T-helper 17 cell (primary cell): ENCODE measurements around the gene F10. TPM values are rescaled to one million over a fixed set of nuclear protein-coding genes. Genes with fewer than 3 reads are reported as not detected.
"Not testable (repeated sequence)": the region's sequence is repeated elsewhere in the genome, so short reads cannot be mapped to it uniquely, and the experiment has no call there.

Experiments
- ATAC-seq: fragments of 150-1000 bp; cut with Tn5 transposase; 2 replicates; pipeline ENCODE4 v1.10.0; 2021; ENCODE audit warnings: mild to moderate bottlenecking, moderate library complexity
- DNase-seq, 3 donors: peaks; one replicate each; pipeline versions ENCODE4 v3.0.0 to v3.0.0-alpha.2; 2020 to 2021
- H3K9me3 ChIP-seq: one replicate; pipeline ENCODE4 v1.7.0; 2013; ENCODE audit warnings: low read length, mild to moderate bottlenecking; ENCODE audit not compliant: control insufficient read depth, poor library complexity, severe bottlenecking
- H3K27ac Mint-ChIP-seq: one replicate; pipeline ENCODE4 v1.8.0; 2022; ENCODE audit warnings: mild to moderate bottlenecking, moderate library complexity, mixed read lengths
- H3K27me3 Mint-ChIP-seq: one replicate; pipeline ENCODE4 v1.8.0; 2022; ENCODE audit warnings: mixed read lengths
- H3K36me3 Mint-ChIP-seq: one replicate; pipeline ENCODE4 v1.8.0; 2022; ENCODE audit warnings: low read depth, mixed read lengths
- H3K4me1 Mint-ChIP-seq: one replicate; pipeline ENCODE4 v1.8.0; 2022; ENCODE audit warnings: mild to moderate bottlenecking, mixed read lengths
- H3K4me3 Mint-ChIP-seq: one replicate; pipeline ENCODE4 v1.8.0; 2022; ENCODE audit warnings: mild to moderate bottlenecking, moderate library complexity, mixed read lengths
- total RNA-seq, 4 donors: library from RNA in 2 of 4; stranded (reverse) in 2 of 4; gene quantifications; one replicate each; pipeline ENCODE4 v1.2.3 and lab custom pipeline; 2022 to 2026

F10 gene
- total RNA-seq (not detected), total RNA-seq (lab: John Stamatoyannopoulos, UW) (0 reads per million in 2 donors)

DNA sequence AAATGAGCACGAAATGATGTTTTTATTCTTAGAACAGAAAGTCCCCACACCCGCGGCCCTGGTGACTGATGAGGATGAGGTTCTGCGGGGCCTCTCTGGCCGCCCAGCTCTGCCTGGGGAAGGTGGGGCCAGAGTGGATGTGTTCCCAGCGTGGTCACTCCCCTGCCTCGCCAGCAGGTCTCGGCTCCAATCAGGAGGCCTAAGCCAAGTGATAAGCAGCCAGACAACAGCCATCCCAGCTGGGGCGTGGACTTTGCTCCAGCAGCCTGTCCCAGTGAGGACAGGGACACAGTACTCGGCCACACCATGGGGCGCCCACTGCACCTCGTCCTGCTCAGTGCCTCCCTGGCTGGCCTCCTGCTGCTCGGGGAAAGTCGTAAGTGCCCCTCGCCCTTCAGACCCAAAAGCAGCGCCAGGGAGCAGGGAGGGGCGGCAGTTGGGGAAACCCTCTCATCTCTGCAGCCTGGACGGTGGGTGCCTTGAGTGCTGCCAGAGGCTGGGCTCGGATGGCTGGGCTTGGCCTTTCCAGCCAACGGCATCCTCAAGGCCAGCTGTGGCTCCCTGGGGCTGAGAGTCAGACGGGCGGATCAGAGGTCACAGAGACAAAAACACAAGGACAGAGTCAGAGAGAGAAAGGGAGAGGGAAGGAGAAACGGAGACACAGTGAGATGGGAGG is at the start of gene F10:
Gene F10 (plus strand): TSS at position 250 of the 676 bp plus-strand sequence. CDS start 57 bp downstream, at position 307.
- Mint-ChIP-seq H3K27ac (no peak within 1 kb of the TSS), H3K27me3 (peaks cover 48% of the 10 kb centered on the region), H3K4me1 (peaks cover 4% of the 10 kb centered on the region), H3K4me3 (no peak within 1 kb of the TSS), H3K36me3 (peaks cover 7% of the 10 kb centered on the region)
- DNase-seq (no peak), ATAC-seq (no peak)
- H3K9me3 ChIP-seq = no peaks in the 10 kb centered on the region

DNA sequence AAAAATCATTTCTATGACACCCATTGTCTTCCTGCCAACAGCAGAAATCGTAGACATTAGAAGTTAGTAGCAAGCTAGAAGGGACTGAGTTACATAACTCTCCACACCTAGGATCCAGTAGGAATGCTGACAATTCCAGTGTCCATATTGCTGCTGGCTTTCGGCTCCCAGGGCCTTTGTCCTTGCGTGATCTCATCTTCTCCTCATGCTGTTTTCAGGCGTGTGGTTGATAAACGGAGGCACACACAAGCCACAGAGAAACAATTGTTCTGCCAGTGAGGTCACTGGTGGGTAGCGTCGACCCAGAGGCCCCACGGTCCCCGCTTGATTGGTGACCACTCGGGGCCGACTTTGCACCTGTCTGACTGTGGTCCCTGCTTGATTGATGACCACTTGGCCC is 48.7 kb upstream of the F10 start:
- no peak overlapping the region for H3K27ac Mint-ChIP-seq
- no peak for DNase-seq
- H3K4me3 Mint-ChIP-seq = no peak overlapping the region
- H3K4me1 Mint-ChIP-seq = no peaks in the 10 kb centered on the region
- H3K36me3 Mint-ChIP-seq = peaks cover 3% of the 10 kb centered on the region
- no peaks in the 10 kb centered on the region for H3K9me3 ChIP-seq
- no peaks in the 10 kb centered on the region for H3K27me3 Mint-ChIP-seq
- no peak for ATAC-seq

DNA sequence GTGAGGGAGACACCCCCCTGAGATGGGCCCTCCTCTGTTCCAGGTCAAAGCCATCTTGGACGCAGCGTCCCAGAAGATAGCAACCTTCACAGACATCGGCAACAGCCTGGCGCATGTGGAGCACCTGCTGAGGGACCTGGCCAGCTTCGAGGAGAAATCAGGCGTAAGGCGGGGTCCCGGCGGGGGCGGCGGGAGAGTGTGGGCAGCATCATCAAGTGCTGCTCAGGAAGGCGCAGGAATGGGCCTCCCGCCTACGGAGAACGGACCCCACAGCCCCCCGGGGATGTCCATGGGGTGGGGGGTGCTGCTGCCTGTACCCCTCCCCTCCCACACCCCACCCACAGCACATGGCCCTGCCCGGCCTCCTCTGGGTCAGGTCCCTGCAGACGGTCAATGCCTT is 48.2 kb upstream of the F10 start:
- Mint-ChIP-seq H3K27me3 (no peaks in the 10 kb centered on the region), H3K27ac (no peak overlapping the region), H3K4me3 (no peak overlapping the region), H3K36me3 (peaks cover 5% of the 10 kb centered on the region), H3K4me1 (peaks cover 1% of the 10 kb centered on the region)
- ATAC-seq (no peak), DNase-seq (no peak)
- no peaks in the 10 kb centered on the region for H3K9me3 ChIP-seq

DNA sequence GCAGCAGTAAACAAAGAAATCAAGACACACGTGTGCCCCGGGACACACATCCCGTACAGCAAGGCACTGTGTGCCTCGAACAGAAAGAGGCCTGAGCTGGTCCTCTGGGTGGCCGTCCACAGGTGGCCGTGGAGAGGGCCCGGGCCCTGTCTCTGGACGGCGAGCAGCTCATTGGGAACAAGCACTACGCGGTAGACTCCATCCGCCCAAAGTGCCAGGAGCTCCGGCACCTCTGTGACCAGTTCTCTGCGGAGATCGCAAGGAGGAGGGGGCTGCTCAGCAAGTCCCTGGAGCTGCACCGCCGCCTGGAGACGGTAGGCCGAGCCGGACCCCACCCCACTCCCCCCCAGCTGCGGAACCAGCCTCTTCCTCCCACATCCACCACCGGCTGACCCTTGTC is 47.7 kb upstream of the F10 start:
- Mint-ChIP-seq H3K4me3 (no peak overlapping the region), H3K36me3 (peaks cover 6% of the 10 kb centered on the region), H3K27me3 (no peaks in the 10 kb centered on the region), H3K27ac (no peak overlapping the region), H3K4me1 (peaks cover 2% of the 10 kb centered on the region)
- ATAC-seq (no peak), DNase-seq (no peak)
- no peaks in the 10 kb centered on the region for H3K9me3 ChIP-seq

DNA sequence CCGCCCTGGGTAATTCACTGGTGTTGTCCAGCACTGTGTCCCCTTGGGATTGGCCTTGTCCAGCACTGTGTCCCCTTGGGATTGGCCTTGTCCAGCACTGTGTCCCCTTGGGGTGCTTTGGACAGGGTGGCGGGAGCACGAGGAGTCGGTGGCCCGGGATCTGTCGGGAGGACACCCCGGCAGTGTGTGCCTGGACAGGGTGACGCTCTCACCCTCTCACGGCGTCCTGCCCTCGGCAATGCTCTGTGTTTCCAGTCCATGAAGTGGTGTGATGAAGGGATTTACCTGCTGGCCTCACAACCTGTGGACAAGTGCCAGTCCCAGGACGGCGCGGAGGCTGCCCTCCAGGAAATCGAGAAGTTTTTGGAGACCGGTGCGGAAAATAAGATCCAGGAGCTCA is 46.9 kb upstream of the F10 start:
- no peak for ATAC-seq

DNA sequence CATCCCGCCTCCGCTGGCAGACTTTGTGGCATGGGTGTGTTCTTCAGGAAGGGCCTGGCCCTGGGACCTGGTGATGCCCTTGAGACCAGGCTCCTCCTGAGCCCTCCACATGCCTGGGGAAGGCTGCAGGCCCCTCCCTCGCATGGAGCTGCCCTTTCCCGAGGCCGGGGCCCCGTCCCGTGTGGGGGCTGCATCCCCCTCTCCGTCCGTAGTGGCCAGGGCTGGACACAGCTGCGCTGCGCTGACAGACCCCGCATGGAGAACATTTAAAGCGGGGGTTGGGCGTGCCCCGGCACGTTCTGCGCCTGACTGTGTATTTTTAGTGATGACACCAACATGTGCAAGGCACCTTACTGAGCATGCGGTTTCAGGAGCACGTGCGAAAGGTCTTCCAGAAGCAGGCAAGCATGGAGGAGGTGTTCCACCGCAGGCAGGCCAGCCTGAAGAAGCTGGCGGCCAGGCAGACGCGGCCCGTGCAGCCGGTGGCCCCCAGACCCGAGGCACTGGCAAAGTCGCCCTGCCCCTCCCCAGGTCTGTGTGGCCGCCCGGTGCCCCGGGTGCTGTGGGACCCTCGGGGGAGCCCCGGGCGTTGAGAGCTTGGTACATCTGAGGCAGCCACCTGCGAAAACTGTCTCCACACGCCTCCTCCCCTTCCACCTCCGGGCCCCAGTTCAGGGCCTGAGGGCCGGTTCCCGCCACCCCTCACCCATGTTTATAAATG is 45.8 kb upstream of the F10 start:
- no peak for DNase-seq
- no peak for ATAC-seq
- H3K27me3 Mint-ChIP-seq = no peaks in the 10 kb centered on the region
- H3K36me3 Mint-ChIP-seq = peaks cover 6% of the 10 kb centered on the region
- H3K4me3 Mint-ChIP-seq = no peak overlapping the region
- H3K27ac Mint-ChIP-seq = no peak overlapping the region
- no peaks in the 10 kb centered on the region for H3K9me3 ChIP-seq
- peaks cover 2% of the 10 kb centered on the region for H3K4me1 Mint-ChIP-seq

More for the DNA sequence above, 46.9 kb upstream of the F10 start:
- Mint-ChIP-seq H3K27ac (peak overlapping the region; percentile 11), H3K27me3 (no peaks in the 10 kb centered on the region), H3K36me3 (peaks cover 6% of the 10 kb centered on the region), H3K4me1 (peaks cover 2% of the 10 kb centered on the region), H3K4me3 (peak overlapping the region; percentile 36)
- no peak for DNase-seq
- no peaks in the 10 kb centered on the region for H3K9me3 ChIP-seq

DNA sequence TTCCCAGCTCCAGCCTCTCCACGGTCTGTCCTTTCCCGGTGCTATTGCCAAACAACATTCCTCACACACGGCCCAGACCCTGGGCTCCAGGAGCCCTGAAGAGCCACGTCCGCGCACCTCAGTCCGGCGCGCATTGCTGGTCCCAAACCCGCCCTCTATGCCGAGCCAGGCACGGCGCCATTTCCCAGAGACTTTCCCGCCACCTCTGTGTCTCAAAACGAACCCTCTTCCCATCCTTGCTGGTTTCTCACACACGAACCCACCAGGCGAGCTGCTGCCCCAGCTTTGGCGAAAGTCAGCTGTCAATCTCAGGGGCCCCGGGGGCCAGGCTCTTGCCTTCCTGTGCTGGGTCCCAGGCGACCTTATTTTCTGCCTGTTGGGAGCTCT is 45.0 kb upstream of the F10 start:
- Mint-ChIP-seq H3K4me3 (no peak overlapping the region), H3K27ac (no peak overlapping the region), H3K27me3 (no peaks in the 10 kb centered on the region), H3K4me1 (peaks cover 2% of the 10 kb centered on the region), H3K36me3 (peaks cover 6% of the 10 kb centered on the region)
- H3K9me3 ChIP-seq = no peaks in the 10 kb centered on the region
- ATAC-seq = no peak
- no peak for DNase-seq

DNA sequence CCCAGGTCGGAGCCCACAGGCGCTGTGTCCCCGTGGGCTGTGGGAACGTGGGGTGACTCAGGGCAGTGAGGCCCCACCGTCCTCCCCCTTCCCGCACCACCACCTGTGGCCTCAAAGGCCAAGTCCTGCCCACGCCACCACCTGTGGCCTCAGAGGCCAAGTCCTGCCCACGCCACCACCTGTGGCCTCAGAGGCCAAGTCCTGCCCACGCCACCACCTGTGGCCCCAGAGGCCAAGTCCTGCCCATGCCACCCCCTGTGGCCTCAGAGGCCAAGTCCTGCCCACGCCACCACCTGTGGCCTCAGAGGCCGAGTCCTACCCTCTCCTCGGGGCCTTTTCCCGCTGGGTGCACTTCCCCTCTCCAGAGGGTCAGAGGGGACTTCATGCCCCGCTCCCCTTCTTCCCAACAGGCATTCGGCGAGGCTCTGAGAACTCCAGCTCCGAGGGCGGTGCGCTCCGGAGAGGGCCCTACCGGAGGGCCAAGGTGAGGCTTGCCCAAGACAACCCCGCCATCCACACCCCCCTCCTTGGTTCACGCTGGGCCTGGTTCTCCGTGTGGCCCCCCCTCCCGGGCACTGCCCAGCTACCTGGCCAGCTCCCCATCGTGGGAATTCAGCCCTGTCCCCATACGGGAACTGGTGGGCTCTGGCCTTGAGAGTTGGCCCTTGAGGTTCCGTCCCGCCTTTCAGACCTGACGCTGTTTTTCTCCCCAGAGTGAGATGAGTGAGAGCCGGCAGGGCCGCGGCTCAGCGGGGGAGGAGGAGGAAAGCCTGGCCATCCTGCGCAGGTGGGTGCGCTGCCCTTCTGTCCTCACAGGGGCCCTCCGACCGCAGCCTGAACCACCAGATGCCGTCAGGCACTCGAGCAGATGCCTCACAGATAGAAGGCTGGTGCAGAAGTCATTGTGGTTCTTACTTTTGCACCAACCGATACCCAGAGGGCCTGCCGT is 44.4 kb upstream of the F10 start:
- Mint-ChIP-seq H3K36me3 (peaks cover 6% of the 10 kb centered on the region), H3K27ac (no peak overlapping the region)

DNA sequence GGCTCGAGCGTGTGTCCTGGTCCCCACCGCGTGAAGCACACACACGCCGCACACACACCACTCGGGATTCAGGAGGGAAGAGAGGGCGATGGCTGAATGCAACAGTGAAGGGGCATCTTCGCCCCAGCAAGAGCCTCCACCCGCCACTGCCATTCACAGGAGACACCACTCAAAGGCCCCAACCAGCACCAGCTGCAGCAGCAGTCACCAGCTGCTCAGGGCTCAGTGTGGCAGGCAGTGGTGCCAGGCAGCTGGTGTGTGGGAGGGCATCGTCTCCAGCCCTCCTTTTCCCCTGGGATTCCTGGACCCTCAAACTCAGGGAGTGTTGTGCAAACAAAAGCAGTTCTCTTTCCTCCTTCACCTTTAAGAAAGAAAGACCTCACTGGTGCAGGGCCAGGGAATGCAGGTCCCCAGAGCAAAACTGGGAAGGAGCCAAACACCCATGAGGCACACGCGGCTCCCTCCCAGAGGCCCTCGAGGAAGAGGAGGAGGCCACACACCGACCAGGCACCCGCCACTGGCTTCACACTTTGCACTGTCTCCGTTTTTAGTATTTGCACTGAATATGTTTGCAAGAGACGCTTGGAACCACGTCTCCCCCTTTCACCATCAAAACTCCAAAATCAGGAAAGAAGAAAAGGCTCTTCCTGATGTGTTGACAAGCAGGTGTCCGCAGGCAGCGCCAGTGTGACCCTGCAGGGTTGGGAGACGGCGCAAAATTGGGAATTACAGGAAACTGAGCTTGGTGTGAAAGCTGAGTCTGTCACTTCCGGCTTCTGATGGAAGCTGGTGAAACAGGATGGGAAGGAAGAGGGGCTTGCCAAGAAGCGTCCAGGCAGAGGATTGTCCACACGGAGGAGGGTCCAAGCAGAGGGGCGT is 43.5 kb upstream of the F10 start:
- DNase-seq = no peak
- Mint-ChIP-seq H3K36me3 (peaks cover 6% of the 10 kb centered on the region), H3K27me3 (no peaks in the 10 kb centered on the region), H3K4me3 (no peak overlapping the region), H3K27ac (no peak overlapping the region), H3K4me1 (peaks cover 2% of the 10 kb centered on the region)
- ATAC-seq = no peak
- H3K9me3 ChIP-seq = no peaks in the 10 kb centered on the region

More for the DNA sequence above, 44.4 kb upstream of the F10 start:
- Mint-ChIP-seq H3K4me1 (peaks cover 2% of the 10 kb centered on the region), H3K4me3 (no peak overlapping the region), H3K27me3 (no peaks in the 10 kb centered on the region)
- ATAC-seq (no peak), DNase-seq (no peak)
- no peaks in the 10 kb centered on the region for H3K9me3 ChIP-seq

DNA sequence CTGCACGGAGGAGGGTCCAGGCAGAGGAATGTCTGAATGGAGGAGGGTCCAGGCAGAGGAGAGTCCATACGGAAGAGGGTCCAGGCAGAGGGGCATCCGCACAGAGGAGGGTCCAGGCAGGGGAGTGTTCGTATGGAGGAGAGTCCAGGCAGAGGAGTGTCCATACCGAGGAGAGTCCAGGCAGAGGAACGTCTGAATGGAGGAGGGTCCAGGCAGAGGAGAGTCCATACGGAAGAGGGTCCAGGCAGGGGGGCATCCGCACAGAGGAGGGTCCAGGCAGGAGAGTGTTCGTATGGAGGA is 42.9 kb upstream of the F10 start:
- H3K27ac Mint-ChIP-seq, DNase-seq, H3K4me1 Mint-ChIP-seq, H3K4me3 Mint-ChIP-seq, H3K27me3 Mint-ChIP-seq, ATAC-seq, H3K9me3 ChIP-seq, H3K36me3 Mint-ChIP-seq: not testable (repeated sequence)

DNA sequence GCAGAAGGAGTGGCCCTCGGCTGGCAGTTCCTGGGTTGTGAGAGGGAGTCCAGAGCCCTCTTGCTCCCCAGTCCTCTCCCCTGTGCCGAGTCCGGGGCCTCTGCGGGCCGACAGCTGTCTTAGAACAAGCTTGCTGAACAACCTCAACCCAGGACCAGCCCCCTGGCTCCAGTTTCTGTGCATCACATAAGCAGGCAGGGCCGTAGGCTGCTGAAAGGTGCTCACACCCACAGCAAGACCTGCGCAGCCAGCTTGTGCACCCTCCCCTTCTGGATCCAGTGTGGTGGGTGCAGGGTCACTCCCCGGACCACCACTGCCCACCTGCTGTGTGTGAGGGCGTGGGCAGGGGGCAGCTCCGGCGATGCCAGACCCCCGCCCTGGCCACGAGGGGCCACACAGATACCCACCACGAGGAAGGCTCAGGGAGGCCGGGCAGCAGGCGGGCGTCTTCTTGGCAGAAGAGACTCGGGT is 42.2 kb upstream of the F10 start:
- Mint-ChIP-seq H3K4me3 (no peak overlapping the region), H3K36me3 (peaks cover 6% of the 10 kb centered on the region), H3K27me3 (no peaks in the 10 kb centered on the region), H3K27ac (no peak overlapping the region), H3K4me1 (peaks cover 2% of the 10 kb centered on the region)
- no peak for ATAC-seq
- no peaks in the 10 kb centered on the region for H3K9me3 ChIP-seq
- DNase-seq = no peak

DNA sequence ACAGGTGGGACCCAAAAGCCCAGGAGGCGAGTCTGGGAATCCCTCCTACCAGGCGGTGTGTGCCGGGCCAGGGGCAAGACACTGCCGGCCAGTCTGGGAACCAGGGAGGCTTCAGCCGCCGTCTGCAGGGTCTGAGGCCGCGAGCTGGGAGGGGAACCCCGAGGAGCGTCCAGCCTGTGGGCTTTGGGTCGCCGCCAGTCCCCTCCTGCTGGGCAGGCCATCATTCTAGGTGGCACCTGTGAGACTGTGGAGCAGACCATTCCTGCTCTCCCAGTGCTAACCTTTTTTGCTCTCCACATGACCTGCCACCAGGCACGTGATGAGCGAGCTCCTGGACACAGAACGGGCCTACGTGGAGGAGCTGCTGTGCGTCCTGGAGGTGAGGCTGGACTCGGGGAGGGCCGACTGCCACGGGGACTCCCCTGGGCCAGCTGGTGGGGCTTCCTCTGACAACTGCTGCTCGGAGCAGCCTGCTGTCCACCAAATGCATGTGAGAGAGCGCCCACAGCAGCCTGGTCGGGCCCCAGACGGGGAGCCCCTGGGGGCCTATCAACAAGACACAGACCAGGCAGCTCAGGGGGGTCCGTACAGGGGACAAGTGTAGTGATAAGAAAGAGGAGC is 41.6 kb upstream of the F10 start:
- Mint-ChIP-seq H3K4me3 (no peak overlapping the region), H3K4me1 (peaks cover 2% of the 10 kb centered on the region), H3K36me3 (peaks cover 6% of the 10 kb centered on the region), H3K27me3 (no peaks in the 10 kb centered on the region), H3K27ac (no peak overlapping the region)
- DNase-seq = no peak
- H3K9me3 ChIP-seq = no peaks in the 10 kb centered on the region
- no peak for ATAC-seq
